Activated naive CD4-positive, alpha-beta T cell treated with Interleukin-2 at 50 U/mL for 16 hours (primary cell): ENCODE data around the gene SLC7A8.
"Not testable (repeated sequence)": the region's sequence is repeated elsewhere in the genome, so short reads cannot be mapped to it uniquely, and the experiment has no call there.

Experiments
- DNase-seq: peaks from one replicate; pipeline ENCODE4 v3.0.0-alpha.2; 2020

Gene SLC7A8

GRCh38 chr14:23112359-23113178 is 70.9 kb downstream of the SLC7A8 start:
- no peak for DNase-seq

- no peak for DNase-seq
Observed at GRCh38 chr14:23110579-23111365, 72.7 kb downstream of the SLC7A8 start.

DNA sequence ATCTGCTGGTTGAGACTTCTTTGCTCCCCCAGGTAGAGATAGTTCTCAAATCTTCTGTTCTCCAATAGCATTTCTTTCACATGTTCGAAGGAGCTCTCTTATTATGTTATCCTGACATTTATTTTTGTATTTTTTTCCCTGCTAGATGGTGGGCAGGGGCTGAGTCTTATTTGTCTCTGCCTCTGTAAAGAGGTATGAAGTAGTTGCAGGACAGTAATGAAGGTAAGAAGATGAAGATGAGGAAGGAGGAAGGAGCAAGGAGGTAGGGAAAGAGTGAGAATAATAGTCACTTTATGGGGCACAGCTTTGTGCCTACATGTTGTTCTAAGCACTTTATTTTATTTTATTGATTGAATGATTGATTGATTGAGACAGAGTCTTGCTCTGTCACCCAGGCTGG is 73.7 kb downstream of the SLC7A8 start:
- no peak for DNase-seq

- DNase-seq, result not testable (repeated sequence)
Observed at GRCh38 chr14:23108169-23108568, 75.3 kb downstream of the SLC7A8 start.

DNA sequence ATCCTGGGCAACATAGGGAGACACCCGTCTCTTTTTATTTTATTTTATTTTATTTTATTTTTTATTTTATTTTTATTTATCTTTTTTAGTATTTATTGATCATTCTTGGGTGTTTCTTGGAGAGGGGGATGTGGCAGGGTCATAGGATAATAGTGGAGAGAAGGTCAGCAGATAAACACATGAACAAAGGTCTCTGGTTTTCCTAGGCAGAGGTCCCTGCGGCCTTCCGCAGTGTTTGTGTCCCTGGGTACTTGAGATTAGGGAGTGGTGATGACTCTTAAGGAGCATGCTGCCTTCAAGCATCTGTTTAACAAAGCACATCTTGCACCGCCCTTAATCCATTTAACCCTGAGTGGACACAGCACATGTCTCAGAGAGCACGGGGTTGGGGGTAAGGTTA is 75.8 kb downstream of the SLC7A8 start:
- DNase-seq, result not testable (repeated sequence)

GRCh38 chr14:23106747-23107045 is 76.8 kb downstream of the SLC7A8 start:
- DNase-seq, result no peak

GRCh38 chr14:23105348-23105824 is 78.1 kb downstream of the SLC7A8 start:
- DNase-seq, result no peak

- DNase-seq, result no peak
Observed at GRCh38 chr14:23104591-23105347, 78.7 kb downstream of the SLC7A8 start, which contains the start of gene CIROP. Gene CIROP, minus strand, starts transcription at chr14:23104989. Its CDS starts 69 bp downstream, at chr14:23104920.

DNA sequence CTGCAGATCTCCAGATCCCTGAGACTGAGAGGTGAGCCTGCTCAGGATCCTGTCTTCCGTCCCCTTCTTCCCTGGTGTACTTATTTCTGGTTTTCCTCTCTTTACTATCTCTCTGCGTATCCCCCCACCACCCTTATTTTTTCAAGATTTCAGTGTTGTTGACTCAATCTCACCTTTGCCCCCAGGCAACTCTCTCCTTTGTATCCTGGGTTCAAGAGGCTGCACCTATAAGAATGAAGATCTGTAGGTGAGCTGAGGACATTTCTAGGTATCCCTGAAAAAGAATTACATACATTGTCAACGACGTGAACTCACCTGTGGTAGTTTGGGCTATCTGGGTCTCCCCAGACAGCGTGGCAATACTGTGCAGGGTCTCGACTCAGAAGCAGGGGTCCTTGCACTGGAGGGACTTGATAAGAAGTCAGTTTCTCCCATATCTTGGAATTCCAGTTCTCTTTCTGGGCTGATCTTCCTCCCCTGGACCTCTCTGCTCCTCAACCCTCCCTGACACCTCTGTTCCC is 79.3 kb downstream of the SLC7A8 start:
- no peak for DNase-seq

GRCh38 chr14:23103581-23103980 is 79.9 kb downstream of the SLC7A8 start:
- no peak for DNase-seq

- no peak for DNase-seq
Observed at GRCh38 chr14:23102801-23103200, 80.7 kb downstream of the SLC7A8 start.

DNA sequence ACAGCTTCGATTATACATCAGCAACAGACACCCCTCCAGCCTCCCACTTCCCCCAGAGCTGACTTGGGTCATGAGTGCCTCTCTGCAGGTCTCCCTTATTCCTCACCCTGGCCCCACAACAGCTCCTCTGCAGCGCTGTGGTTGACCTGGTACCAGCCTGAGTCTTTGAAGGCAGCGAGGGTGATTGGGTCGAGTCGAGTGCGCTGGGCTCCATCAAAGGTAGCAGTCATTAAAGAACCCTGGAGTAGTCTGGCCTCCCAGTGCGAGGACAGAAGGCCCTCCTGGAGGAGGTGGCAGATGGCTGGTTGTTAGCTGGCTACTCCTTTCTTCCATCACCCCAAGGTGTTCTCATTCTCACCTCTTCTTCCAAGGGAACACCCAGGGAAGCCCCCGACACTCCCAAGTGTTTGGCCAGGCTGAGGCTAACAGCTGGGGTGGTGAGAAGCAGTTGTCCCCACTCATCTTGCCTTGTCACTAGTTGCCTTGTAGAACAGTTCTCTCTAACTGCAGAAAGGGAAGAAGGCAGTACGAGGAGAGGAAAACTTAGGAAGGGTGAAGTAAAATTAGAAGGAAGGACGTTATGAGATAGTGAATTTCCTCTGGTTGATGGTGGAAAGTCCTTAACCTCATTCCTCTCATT is 81.4 kb downstream of the SLC7A8 start:
- DNase-seq, result no peak

DNA sequence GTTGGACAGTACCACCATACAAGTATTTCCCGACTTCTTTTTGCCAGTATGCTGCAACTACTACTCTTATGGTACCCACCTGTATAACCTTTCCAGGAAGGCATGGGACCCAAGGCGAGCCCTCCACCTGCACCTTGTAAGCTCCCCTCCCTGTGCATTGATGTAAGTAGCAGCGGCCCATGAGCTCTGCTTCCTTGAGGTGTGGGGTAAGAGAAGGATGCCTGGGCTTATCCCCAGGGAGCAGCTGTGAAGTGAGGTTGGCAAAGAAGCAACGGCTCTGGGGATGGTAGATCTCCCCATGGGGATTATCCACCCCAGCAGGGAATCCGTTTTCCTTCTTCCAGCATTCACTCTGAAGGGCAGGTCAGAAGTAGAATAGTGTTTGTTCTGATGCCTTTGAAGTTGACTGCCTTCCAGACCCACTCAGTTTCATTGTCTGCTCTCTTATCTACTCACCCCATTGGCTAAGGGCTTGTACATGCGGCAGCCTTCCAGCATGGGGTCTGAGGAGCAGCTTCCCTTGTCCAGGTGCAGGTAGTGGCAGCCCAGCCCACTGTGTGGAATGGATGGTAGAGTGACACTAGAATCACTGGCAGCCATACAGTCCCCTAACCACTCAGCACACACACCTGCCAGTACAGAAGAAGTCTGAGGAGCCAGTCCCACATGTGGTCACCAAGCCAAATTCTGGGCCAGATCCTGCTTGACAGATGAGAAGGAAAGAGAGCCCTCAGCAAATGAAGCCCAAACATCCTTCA is 82.1 kb downstream of the SLC7A8 start:
- no peak for DNase-seq

DNA sequence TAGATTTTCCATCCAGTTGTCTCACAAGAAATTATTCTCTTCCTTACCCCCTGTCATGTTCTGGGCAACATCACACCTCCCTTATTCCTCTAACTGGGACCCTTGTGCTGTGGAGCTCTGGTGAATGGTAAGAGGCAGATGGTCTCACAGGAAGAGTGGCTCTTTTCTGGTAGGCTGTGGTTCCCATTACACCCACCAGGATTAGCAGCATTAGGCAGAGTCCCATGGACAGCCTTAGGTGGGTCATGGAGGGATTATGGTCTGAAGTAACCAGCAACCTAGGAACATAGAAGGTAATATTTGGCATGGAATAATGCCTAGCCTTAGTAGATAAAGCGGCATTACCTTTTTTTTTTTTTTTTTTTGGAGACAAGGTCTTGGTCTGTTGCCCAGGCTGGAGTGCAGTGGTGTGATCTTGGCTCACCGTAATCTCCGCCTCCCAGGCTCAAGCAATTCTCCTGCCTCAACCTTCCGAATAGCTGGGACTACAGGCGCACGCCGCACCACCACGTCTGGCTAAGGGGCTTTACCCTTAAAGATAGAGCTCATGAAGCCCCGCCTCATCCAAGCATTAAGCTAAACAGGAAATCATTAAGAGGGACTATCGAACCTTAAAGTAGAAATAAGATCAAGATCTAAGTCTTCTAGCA is 84.1 kb downstream of the SLC7A8 start:
- DNase-seq, result no peak

- no peak for DNase-seq
Observed at GRCh38 chr14:23097786-23098185, 85.7 kb downstream of the SLC7A8 start.

GRCh38 chr14:23095196-23096108 is 88.0 kb downstream of the SLC7A8 start, which contains the start of gene C14orf119:
Gene C14orf119, plus strand, starts transcription at chr14:23095505. Its CDS starts 2,154 bp downstream, at chr14:23097659.
- DNase-seq, result peak; percentile 99

- peak; percentile 73 for DNase-seq
Observed at GRCh38 chr14:23094666-23095195, 88.7 kb downstream of the SLC7A8 start, which contains the start of gene ACIN1. Gene ACIN1, minus strand, starts transcription at chr14:23095136. Its CDS starts 24 bp downstream, at chr14:23095112.

DNA sequence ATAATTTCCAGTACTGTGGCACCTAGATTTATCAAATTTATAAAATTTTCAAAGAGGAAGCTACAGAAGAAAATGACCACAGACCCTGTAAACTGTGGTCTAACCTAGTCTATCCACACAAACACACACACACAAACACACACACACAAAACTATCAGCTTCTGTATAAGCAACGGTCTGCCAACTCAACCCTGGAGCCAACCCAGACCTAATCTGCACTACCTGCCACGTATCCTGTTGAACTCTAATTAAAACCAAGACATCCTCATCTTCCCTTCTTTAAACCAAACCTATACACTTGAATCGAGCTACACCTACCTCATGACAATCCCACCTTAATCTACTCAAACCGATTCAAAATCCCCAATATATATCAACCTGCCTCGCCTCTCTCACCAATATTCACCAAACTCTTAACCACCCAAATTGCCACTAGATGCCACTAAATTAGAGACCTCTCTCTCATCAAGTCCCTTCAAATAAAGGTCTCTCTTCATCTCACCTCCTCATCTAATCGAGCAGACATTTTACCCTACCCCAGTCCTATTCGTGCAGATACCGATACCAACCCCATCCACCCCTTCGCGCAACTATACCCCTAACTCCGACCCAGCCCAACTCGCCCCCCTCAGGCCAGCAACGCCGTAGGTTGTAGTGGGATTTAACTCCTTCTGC is 89.3 kb downstream of the SLC7A8 start:
- no peak for DNase-seq

- no peak for DNase-seq
Observed at GRCh38 chr14:23093526-23093925, 89.9 kb downstream of the SLC7A8 start.
